ENCODE data around the gene SRPRB.

The SRPRB gene

DNA sequence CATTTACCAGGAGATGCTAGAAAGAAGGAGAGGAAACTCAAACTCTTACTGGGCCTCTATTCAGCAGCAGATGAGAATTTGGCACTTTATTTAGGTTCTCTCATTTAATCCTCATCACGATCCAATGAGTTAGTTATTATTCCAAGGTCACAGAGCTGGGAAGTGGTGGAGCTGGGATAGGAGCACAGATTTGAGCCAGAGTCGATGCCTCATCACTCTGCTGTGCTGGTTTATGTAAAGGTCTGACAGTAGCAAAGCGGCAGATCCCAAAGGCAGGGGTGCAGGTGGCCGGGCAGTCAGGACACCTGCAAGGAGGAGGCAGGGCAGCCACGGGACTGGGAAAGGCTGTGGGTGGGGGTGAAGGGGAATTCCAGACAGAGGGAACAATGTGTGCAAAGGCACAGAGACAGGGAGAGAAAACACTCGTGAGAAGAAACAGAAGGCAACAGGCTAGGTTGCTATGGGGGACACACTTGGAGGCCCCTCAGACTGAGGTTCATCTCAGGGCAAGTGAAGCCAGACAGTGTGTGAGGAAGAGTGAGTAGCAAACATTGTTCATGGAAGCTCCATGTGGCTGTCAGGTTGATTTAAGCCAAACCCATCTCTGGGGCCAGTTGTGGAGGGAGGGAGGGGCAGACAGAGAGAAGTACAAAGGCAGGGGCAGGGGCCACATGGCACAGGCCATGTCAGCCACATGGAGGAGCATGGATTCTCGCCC lies 63.3 kb downstream of the SRPRB start:
- DNase-seq (ENCODE audit: low spot score), result no peak

DNA sequence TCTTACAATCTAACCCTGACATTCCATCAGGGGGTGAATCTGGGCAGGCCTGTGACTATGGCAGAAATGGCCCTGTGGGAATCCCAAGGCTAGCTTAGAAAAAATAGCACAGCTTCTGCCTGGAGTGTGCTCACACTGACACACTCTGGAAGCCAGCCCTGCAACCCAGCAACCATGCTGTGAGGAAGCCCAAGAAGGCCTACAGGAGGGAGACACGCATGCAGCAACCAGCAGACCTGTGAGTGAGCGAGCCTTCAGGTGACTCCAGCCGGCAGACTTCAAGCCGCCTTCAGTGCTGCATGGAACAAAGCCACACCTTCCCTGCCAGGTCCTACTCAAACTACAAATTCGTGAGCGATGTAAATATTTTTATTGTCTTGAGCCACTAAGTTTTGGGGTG lies 64.0 kb downstream of the SRPRB start:
- DNase-seq (ENCODE audit: low spot score), result no peak

DNA sequence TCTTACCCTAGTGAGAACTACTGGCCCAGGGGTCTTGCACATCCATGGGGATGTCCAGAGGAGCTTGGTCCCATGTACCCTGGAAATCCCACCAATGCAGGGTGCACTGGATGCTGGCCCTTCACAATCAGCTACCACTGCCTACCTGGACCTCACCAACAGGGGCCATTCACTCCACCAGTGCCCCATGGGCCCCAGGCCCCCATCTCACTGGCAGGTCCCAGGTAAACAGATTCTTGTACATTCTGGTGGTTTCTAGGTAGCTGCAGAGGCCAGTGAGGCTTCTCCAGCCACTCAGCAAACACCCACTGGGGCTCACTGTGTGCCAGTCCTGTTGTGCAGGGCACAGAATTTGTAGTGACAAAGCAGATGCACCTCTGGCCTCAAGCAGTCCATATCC lies 65.2 kb downstream of the SRPRB start:
- no peak for DNase-seq (ENCODE audit: low spot score)
